GM03348 (cell line): ENCODE results near the gene PPP2R1B.

ENCODE experiments used
- DNase-seq: peaks from one replicate; pipeline ENCODE4 v3.0.0; 2012; ENCODE audit warnings: low spot score

Gene PPP2R1B

DNA sequence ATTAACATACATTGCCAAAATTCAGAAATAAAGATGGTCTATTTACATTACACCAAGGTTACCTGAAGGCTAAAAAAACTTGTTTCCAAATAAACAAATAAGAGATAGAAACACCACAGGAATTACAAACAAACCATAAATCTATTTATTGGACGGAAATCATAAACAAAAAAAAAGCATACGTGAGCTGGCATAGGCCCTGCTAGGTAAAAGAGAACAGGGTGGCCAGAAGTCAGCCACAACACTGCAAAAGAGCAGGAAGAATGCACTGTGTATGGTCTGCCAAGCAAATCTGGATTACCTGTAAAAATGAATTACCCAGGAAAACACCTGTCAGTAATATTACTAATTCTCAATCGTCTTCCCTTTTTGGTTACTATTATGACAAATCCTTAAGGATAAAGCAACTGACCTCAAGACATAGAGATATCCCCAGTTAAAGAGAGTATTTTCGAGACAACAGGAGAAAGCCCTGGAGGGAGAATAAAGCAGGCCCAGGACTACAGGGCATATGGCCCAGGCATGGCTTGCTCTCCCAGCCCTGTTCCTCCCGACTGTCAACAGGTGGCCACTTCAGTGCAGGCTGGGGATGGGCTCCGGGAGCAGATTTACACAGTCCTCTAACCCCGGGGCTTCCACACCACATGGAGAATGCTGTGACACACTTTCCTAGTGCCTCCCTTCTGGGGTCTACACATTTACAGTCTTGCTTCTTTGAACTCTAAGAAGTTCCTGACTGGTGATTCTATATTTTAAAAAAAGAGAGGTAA, 18.0 kb downstream of the PPP2R1B start:
- no peak for DNase-seq

DNA sequence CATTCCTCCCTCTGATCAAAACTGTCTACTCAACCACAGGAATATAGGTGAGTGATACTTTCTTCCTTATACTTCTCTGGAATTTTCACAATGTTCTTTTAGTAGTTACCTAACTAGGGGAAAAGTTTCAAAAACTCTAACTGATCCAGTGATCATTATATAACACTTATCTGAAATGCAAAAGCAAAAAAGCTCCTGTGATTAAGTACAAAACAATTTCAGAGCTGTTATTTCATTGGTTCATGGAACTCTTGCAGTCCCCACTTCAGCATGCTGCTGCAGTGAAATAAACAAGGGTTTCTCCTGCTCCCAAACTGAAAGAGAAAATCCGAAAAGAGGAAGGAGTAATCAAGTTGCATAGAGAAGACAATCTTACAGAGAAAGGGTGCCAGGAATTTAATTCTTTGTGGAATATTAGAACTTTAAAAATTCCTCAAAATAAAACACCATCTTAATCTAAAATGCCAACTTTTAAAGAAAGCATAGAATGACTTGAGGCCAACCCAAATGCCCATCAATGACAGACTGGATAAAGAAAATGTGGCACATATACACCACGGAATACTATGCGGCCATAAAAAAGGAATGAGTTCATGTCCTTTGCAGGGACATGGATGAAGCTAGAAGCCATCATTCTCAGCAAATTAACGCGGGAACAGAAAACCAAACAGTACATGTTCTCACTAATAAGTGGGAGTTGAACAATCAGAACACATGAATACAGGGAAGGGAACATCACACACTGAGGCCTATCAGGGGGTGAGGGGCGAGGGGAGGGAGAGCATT, 20.3 kb downstream of the PPP2R1B start:
- DNase-seq: peak; percentile 59

DNA sequence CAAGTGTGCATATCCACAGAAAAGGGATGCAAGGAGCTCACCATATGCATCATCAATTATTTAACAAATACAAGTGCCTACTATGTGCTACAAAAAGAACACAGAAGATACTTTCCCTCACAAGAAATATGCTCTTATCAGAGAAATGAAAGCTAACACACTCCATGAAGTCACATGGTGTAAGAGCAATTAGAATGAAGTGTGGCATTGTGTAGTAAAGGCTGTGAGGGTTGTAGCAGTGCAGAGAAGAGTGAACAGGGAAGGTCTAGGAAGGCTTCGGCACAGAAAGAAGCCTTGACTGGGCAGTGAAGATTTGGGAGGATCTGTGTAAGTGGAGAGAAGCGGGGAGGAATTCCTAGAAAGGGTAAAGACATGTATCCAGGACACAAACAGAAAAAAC, 22.5 kb downstream of the PPP2R1B start:
- DNase-seq: no peak

DNA sequence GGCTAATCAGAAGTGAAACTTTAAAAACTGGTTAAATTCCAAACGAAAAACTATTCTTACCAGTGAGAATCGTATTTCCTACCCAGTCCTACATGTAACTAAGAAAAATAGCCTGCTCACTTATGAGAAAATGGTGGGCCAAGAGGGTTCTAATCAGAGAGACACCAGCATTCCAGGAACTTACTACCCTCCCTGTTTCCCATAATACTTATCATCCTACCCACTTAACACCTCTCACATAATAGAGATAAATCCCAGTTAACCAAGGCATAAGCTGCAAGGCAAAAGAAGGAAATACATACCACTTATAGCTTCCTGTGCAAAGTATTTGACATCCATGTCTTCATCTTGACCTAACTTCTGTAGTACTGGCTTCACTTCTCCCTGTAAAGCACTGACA, 24.4 kb downstream of the PPP2R1B start:
- DNase-seq: no peak

DNA sequence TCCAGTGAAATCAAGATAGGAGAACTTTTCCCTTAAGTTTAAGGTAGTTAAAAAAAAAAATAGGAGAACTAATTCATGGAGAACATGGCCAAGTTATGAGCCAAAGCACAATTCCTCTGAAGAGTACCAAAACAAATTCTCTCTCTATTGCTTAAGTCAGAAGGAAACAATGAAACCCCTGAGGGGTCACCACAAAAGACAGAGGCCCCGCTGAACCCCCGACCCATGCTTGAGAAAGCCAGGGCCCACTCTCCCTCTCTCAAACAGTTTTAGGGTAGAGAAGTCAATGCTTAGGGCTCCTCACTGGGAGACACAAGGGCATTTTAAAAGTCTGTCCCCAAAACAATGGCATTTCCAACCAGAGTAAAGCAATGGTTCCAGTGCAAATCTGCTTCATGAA, 26.9 kb downstream of the PPP2R1B start:
- no peak for DNase-seq

DNA sequence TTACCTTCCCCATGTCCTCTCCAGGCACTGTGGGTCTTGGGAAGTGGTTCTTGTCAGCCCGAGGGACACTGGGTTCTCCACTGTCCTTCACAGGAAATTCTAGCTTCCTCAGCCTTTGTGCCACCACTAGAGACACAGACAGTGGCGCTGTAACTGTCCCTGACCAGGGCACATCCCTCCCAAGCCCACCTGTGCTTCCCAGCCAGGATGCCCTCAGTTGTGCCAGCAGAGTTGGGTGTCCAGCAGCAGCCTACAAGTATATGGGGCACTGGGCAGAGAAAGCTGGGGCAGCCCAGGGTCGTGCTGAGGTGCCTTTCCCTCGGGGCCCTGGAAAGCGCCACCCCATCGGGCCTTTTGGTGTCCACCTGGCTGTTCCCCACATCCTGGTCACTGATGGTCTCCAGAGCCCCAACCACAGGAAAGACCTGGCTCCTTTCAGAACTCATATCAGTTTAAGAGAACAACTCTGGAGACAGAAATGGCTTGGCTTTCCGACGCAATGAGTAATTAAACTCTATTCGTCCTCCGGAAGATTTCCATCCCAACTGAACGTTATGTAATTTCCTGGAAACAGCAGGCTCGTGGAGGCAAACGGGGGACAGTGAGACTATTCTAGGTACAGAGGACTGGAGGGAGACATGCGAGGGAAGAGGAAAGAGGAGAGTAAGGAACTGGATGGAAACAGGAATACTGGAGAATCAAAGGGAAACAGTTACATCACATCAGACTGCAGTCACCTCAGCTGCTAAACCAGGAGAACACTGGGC, 28.6 kb downstream of the PPP2R1B start:
- DNase-seq: peak; percentile 23

DNA sequence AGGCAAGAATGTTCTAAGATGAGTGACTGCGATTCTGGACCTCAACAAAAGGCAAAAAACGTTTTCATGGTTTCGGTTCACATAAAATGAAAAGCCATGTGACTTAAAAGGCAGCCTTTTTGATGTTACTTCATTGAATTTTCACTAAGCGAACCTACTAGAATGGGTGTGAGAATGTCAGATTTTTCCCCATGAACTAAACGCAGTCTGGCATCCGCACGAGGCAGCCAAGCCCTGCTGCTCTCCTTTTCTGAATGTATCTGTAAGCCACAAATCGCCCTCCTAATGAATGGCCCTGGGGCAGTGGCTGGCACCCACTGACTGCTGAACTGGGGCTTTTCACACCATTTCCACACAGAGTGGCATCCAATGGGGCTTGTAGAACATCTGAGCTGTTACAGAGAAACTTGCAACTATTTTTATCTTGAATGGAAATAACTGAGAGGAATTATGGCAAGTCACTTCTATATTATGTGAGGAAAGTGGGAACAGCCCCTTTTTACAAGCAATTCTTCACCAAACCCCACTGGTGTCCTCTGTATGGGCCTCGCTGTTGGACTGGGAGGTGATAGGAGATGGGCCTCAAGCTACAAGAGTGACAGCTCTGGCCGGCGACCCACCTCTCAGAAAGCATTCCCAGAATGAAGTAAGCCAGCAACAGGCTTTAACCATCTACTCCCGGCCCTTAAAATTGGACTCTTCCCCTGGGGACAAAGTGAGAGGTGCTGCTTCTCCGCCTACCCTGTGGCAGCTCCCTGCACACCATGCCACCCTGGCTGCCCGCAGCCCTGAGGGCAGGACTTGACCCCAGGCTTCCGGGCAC, 29.4 kb downstream of the PPP2R1B start:
- DNase-seq: no peak

DNA sequence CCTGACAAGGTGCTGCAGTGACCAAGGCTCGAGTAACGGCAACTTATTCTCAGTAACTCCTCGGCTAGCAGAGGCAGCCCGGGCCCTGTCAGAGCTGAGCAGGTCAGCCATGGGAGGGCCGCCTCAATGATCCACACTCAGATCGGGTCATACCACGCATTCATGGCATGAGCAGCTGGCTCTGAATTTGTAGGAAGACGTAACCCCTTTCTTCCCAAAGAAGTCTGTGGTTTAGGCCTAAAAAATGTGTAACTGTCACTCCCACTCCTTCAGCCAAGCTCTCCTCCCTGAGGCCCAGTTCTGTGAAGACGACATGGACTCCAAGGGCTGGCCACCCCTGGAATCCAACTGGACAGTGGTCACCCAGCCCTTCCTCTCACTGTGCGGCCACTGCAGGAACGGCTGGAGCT, 30.0 kb downstream of the PPP2R1B start:
- peak; percentile 70 for DNase-seq

DNA sequence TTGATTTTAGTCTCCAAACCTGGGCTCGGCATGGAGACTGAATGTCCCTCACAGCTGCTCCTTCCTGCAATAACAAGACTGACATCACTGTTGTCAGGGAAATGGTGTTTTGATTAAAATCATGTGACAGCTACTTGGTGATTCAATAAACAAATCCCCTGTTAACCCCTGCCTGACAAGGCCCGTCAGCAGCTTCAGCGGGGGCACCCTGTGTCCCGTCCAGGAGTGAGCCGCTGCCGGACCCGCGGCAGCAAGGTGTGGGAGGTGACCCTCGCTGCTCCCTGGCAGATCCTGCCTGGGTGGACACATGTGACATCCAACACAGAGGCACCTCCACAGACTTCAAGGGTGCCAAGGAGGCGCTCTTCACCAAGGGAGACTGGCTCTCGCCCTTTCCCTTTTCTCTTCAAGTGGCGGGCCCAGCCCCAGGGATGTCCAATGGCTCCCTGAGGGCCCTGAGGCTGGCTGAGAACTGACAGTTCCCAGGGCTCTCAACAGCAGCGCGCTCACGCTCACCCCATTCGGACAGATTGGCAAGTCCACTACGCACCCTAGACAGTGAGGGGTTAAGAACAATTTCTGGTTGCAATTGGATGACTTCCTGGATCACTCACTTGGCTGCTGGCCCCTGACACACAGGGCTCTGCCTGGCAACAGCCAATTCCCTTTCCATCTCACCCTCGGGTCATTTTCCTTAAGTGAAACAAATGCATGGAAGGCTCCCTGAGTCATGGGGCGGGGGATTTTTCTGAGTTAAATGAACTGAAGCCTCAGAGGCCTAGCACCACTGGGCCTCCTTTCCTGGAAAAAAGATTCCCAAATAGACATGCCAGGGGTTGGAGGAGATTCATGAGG, 30.7 kb downstream of the PPP2R1B start:
- DNase-seq: peak; percentile 91

DNA sequence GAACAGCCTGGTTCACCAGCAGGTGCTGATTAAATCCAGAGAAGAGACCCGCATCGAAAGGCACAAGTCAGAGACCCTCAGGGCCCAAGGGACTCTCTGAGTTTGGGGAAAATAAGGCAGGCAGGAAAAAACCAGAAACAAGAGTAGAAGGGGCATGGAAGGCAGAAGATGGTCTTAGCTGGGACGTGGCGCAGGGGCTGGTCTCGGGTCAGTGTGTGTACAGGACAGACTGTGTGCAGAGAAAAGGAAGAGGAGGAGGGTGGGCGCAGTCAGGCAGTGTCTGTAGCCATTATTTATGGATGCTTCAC, 31.3 kb downstream of the PPP2R1B start:
- no peak for DNase-seq

DNA sequence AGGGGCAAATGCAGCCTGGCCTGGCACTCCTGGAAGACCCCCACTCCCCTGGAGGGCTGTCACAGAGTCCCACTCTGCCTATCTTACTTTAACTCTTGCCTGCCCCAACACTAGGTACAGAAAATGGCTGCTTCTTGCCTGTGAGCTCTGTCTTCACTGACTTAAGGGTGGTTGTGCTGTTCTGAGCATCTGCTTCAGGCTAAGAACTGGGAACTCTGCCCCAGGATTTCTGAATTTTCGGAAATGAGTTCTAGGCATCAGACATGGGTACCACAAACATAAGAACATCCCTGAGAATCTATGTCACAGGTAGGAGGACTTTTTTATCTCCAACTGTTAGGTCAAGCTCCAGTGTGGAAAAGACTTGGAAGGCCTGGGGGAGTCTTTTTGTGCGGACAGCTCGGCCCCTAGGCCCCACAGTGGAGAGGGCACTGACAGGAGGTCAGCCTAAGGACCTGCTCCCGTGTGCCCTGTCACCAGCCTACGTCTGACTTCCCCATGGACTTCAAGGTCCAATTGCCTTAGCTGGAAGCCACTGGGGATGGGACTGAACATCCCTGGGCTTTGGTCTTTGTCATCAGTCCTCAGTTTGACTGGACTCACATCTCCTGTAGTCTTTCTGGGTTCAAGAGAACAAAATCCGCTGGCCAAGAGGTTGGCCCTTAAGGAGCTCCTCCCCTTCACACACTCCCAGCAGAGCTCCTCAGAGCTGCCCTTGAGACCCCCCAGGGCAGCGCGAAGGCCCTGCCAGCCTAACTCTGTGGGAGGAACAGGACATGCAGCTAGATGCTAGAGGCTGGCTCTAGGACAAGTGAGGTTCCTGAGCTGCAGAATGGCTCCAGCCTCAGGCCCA, 31.9 kb downstream of the PPP2R1B start:
- DNase-seq: peak; percentile 15

DNA sequence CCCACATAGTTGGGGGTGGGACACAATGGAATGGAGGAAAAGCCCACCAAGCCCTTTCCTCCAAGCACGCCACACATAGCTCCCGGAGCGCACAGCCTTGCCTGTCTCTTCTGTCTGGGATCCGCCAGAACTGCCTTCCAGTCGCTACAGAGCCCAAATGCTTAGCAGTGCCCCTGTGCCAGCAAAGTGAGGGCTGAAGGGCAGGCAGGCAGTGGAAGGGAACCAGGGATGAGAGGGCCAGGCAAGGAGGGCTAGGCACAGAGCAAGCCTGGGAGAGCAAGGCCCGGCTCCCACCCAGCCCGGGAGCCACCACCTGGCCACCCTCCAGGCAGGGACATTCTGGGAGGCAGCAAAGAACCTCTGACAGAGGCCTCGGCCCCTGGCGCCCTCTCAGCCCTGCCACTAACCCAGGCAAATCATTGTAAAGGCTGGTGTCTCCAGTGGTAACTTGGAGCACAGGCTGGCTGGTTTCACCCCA, 32.5 kb downstream of the PPP2R1B start:
- peak; percentile 29 for DNase-seq

DNA sequence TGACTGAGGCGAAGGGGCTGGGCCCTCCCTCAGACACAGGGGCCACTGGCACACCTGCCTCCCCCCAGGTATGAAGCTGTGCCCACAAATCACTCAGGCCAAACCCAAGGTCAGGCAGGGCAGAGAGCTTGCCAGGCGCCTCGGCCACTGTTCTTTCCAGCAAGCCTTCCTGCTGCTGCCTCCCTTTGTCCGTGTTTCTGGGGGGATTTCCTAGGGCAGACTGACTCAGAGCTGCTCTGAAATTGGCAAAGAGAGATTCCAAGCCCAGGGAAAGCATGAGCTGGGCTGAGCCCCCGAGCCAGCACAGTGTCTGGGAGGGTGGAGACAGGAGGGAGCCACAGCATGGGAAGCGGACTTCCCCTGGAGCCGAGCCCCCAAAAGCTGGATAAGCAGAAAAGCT, 33.2 kb downstream of the PPP2R1B start:
- DNase-seq: peak; percentile 82

DNA sequence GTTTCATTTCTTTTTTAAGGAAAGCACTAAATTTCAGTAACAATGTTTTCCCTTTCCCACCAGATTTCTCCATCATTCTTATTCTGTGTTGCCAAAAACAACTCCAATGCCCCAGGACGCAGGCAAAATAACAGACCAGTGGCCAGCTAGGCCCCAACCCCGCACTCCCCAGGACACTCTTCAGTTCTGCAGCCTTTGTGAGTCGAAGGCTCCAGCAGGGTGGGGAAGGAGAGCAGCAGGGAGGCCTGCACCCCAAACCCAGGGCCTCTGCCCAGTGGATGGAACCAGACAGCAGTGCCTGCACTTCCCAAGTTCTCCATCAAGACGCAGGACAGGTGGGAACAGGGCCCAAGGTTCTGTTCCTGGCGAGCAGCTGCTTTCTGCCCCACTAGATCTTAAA, 34.4 kb downstream of the PPP2R1B start:
- no peak for DNase-seq

DNA sequence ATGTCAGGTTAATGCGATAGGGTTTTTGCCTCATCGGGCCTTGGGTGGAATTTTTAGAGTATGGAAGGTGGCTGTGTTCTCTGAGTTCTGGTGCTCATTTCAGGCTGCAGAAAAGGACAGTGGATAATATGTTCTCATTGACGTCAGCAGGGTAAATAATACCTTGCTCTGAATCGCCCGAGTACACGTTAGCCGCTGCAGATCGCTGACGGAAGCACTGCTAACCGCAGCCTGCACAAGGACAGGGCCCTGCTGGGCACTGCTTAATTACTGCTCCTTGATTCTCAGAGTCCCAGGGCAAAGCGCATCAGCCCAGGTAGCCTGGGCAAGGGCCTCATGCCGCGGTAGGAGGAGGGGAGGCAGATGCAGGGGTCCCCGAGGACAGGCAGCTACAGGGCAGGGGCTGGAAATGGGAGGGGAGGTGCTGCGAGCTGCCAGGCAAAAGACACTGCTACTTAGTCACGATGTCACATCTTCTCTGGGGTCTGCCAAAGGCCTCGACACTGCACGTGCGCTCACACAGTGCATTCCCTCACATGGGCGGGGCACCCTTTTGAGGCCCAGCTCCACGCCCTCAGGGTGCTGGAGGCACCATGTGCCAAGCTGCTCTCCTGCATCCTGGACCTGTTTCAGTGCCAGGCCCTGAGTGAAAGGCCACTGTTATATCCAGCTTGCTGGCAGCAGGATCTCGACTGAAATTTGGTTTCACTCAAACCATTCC, 35.2 kb downstream of the PPP2R1B start:
- DNase-seq: peak; percentile 27

DNA sequence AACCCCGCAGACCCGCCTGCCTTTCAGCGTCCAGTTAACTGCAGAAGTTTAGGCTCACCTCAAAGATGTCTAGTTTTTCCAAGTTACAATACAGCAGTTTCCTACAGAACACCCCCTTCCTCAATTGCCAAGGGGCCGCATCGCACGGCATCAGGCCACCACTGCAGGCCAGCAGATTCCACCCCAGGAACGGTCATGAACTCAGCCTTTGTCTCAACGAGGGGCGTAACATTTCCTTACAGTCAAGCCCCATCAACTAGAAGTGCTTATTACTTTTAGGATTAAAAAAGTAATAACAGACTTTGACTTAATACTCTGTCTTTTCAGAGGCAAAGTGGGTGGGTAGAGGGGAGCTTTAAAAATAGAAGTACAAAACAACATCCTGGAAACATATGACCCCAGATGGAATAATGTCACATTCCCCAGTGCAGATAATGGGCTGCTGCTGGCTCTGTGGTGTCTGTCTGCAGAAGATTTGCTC, 36.3 kb downstream of the PPP2R1B start:
- DNase-seq: no peak

DNA sequence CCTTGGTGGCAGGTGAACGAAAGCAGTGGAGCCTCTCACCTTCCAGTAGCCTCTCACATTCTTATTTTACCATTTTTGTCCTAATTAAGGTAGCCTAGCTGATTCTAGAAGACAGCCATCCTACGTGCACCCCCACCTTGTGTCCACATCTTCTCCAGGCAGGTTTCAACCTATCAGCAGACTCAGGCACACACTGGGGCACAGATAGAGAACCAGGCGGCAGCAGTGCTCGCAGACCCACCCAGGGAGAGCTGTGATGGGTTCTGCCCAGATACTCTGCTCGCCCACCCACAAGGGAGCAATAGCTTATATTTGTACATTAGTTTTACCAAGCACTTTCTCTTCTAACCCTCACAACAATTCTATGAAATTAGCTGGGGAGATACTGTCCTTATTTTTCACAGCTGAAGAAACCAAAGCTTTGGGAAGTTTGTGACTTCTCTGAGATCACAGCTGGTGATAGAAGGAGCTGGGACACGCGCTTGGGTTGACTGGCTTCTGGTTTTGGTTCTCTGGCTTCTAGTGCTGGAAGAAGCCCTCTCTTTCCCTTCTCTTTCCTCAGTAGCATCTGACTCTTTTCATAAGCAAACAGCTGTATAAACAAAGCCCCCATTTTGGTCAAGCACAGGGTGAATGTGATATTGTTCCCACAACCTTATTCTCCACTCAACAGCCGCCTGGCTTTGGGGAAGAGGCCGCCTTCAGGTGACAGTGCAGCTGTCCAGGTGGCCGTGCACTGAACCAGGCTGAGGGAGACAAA, 36.9 kb downstream of the PPP2R1B start:
- DNase-seq: no peak

DNA sequence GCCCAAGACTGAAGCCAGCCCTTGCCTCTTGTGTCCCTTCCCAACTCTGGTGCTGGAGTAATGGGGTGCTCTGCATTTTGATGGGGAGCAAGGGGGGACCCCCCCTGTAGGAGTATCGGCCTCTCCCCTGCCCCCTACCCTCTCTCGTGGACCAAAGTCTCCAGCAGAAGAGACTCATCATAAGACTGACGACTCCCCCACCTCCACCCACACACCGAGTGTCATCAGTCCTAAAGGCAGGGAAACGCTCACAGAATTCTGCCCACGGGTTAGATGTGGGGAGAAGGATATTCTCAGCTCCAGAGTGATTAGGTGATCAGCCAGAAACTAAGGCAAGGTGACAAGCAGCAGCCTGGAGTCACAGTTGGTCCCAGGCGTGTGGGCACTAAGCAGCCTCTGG, 38.8 kb downstream of the PPP2R1B start:
- DNase-seq: no peak
